ENCODE measurements around the gene CDKL4. TPM values are rescaled to one million over a fixed set of nuclear protein-coding genes. Genes with fewer than 3 reads are reported as not detected.
"Not testable (repeated sequence)": the region's sequence is repeated elsewhere in the genome, so short reads cannot be mapped to it uniquely, and the experiment has no call there.

Gene CDKL4
- total and polyA plus RNA-seq, 8 donors: 0.14 to 0.79 (median 0.25) TPM; not detected in 1

DNA sequence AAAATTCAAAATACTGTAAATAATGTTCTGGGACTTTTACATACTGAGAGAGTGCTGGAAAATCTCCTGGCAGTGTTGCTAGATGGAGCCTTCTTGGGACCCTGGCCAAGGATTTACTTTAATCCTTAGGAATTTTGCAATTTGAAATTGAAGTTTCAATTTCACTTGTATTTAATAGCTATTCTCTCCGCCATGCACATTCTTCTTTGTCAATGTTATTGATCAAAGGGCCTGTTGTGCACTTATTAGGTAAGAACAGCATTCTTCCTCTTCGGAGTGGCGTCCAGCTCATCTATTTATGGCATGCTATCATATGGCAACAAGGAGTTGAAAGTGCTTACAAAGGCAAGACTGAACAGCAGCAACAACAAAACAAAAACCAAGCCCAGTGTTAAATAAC, 82.8 kb downstream of the CDKL4 start:
- no peak overlapping the region for H3K4me3 ChIP-seq
- DNase-seq (no peak), FAIRE-seq (no peak), ATAC-seq (no peak)
- no peaks in the 10 kb centered on the region for H3K4me1 ChIP-seq
- no peak overlapping the region for H3K27ac ChIP-seq
- no peaks in the 10 kb centered on the region for H3K9me3 ChIP-seq
- WGBS, 2 donors: 77 to 83% methylated on average over 3 of the region's 3 CpGs
- no peaks in the 10 kb centered on the region for H3K36me3 ChIP-seq
- TF ChIP-seq, protein P1, sequence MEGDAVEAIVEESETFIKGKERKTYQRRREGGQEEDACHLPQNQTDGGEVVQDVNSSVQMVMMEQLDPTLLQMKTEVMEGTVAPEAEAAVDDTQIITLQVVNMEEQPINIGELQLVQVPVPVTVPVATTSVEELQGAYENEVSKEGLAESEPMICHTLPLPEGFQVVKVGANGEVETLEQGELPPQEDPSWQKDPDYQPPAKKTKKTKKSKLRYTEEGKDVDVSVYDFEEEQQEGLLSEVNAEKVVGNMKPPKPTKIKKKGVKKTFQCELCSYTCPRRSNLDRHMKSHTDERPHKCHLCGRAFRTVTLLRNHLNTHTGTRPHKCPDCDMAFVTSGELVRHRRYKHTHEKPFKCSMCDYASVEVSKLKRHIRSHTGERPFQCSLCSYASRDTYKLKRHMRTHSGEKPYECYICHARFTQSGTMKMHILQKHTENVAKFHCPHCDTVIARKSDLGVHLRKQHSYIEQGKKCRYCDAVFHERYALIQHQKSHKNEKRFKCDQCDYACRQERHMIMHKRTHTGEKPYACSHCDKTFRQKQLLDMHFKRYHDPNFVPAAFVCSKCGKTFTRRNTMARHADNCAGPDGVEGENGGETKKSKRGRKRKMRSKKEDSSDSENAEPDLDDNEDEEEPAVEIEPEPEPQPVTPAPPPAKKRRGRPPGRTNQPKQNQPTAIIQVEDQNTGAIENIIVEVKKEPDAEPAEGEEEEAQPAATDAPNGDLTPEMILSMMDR (IDR thresholded peaks at IDR 0.05): no peak
- no peaks in the 10 kb centered on the region for H3K27me3 ChIP-seq
- intact Hi-C loops (cut with DNase I): no loop called here

DNA sequence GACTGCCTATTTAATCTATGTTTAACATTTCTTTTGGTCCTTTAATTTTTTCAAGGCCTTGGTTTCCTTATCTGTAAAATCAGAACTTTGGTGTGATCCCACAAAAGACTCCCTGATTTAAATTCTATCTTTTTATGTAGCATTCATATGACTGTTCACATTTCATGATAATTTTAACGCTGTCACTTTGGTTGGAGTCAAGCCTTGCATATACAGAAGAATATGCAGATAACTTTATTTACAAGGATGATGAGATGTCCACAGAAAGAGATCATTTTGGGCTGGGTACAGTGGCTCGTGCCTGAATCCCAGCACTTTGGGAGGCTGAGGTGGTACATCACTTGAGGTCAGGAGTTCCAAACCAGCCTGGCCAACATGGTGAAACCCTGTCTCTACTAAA, 84.5 kb downstream of the CDKL4 start:
- H3K9me3 ChIP-seq: no peaks in the 10 kb centered on the region
- DNase-seq (no peak), FAIRE-seq (no peak), ATAC-seq (no peak)
- WGBS, 2 donors: 80 to 99% methylated on average over 2 of the region's 2 CpGs
- intact Hi-C loops (cut with DNase I): no loop called here
- TF ChIP-seq, protein P1 (IDR thresholded peaks at IDR 0.05): no peak
- no peak overlapping the region for H3K27ac ChIP-seq
- no peaks in the 10 kb centered on the region for H3K27me3 ChIP-seq
- no peaks in the 10 kb centered on the region for H3K36me3 ChIP-seq
- H3K4me1 ChIP-seq: no peaks in the 10 kb centered on the region
- H3K4me3 ChIP-seq: no peak overlapping the region

DNA sequence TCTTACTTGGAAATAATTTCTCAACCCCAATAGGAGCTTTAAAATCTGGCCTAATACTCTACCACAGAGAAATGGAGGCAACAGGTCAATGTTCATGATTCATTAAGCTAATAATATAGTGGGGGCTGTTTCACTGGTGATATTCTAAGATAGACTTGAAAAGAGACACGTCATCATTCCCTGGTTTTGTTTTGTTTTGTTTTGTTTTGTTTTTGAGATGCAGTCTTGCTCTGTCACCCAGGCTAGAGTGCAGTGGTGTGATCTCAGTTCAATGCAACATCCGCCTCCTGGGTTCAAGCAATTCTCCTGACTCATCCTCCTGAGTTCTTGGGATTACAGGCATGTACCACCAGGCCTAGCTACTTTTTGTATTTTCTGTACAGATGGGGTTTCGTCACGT, 85.4 kb downstream of the CDKL4 start:
- WGBS, 2 donors: 88 to 90% methylated on average over 4 of the region's 4 CpGs
- H3K4me1 ChIP-seq: no peaks in the 10 kb centered on the region
- H3K36me3 ChIP-seq: no peaks in the 10 kb centered on the region
- ATAC-seq (peak in 1 of 4 donors; percentile 27), FAIRE-seq (no peak), DNase-seq (no peak)
- no peaks in the 10 kb centered on the region for H3K27me3 ChIP-seq
- H3K9me3 ChIP-seq: no peaks in the 10 kb centered on the region
- TF ChIP-seq, protein P1 (IDR thresholded peaks at IDR 0.05): no peak
- no peak overlapping the region for H3K27ac ChIP-seq
- no peak overlapping the region for H3K4me3 ChIP-seq
- intact Hi-C loops (cut with DNase I): no loop called here

DNA sequence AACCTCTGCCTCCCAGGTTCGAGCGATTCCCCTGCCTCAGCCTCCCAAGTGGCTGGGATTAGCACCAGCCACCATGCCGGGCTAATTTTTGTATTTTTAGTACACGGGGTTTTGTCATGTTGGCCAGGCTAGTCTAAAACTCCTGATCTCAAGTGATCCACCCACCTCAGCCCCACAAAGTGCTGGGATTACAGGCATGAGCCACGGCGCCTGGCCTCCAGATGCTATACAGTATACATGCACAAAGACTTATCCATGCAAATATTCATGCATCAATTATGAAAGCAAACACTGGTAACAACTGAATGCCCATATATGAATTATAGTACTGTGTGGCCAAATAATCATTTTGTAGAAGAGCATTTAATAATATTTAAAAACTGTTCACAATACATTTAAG, 86.9 kb downstream of the CDKL4 start:
- no peak for FAIRE-seq
- Histone ChIP-seq H3K27me3 (no peaks in the 10 kb centered on the region), H3K4me1 (no peaks in the 10 kb centered on the region), H3K27ac (no peak overlapping the region), H3K9me3 (no peaks in the 10 kb centered on the region), H3K4me3 (no peak overlapping the region), H3K36me3 (no peaks in the 10 kb centered on the region)
- TF ChIP-seq, protein P1 (IDR thresholded peaks at IDR 0.05): no peak
- DNase-seq: no peak
- ATAC-seq: no peak
- WGBS, 2 donors: 93 to 96% methylated on average over 6 of the region's 6 CpGs
- intact Hi-C loops (cut with DNase I): no loop called here

GRCh38 chr2:39156107-39156506, 87.7 kb downstream of the CDKL4 start:
- Histone ChIP-seq H3K9me3 (no peaks in the 10 kb centered on the region), H3K36me3 (no peaks in the 10 kb centered on the region), H3K4me3 (no peak overlapping the region), H3K27me3 (no peaks in the 10 kb centered on the region), H3K4me1 (no peaks in the 10 kb centered on the region), H3K27ac (no peak overlapping the region)
- peak in 1 of 4 donors; percentile 38 for ATAC-seq
- intact Hi-C loops (cut with DNase I): no loop called here
- TF ChIP-seq, protein P1 (IDR thresholded peaks at IDR 0.05): no peak
- peak; percentile 5 for FAIRE-seq
- DNase-seq: no peak

DNA sequence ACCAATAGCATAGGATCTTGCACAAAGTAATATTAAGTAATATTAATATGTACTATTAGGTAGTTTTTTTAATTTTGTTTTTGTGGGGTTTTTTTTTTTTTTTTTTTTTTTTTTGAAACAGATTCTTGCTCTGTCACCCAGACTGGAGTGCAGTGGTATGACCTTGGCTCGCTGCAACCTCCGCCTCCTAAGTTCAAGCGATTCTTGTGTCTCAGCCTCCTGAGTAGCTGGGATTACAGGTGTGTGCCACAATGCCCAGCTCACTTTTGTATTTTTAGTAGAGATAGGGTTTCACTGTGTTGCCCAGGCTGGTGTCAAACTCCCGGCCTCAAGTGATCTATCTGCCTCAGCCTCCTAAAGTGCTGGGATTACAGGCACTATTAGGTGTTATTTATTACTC, 88.2 kb downstream of the CDKL4 start:
- H3K9me3 ChIP-seq; DNase-seq; H3K27ac ChIP-seq; H3K27me3 ChIP-seq; H3K4me1 ChIP-seq; ATAC-seq; FAIRE-seq; H3K4me3 ChIP-seq; intact Hi-C loops (cut with DNase I); H3K36me3 ChIP-seq: not testable (repeated sequence)
- WGBS, 2 donors: 87 to 91% methylated on average over 4 of the region's 4 CpGs

All from pancreas (tissue), 10 donors.